ENCODE results near the gene CENPH. TPM values are rescaled to one million over a fixed set of nuclear protein-coding genes. Genes with fewer than 3 reads are reported as not detected.

The CENPH gene
- total and polyA plus RNA-seq, 2 donors (not counting 3 experiments of a cell fraction or from before 2014, with no cell fraction given) = 6.5 to 16.4 TPM

DNA sequence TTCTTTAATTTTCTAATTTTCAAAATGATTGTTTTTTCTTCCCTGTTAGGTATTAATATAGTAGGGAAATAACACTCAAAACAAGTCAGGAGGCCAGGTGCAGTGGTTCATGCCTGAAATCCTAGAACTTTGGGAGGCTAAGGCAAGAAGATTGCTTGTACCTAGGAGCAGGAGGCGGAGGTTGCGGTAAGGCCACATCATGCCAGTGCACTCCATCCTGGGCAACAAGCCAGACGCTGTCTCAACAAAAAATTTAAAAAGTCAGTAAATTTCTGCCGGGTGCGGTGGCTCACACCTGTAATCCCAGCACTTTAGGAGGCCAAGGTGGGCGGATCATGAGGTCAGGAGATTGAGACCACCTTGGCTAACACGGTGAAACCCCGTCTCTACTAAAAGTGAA is 35.1 kb downstream of the CENPH start:
- DNase-seq (ENCODE audit: low read depth, low spot score) = no peak
- Histone ChIP-seq H3K9me1 (replicated peaks; ENCODE audit: control insufficient read depth, extremely low read depth, insufficient read depth, low read length) (no peaks in the 10 kb centered on the region), H3K36me3 (ENCODE audit: control insufficient read depth in 2 of 2, extremely low read depth in 1 of 2, insufficient read depth in 2 of 2, low read length in 2 of 2) (peaks cover 0 to 5% of the 10 kb centered on the region in 2 experiments), H3K79me2 (ENCODE audit: control insufficient read depth, insufficient read depth, low read length) (no peaks in the 10 kb centered on the region), H3K27me3 (ENCODE audit: control insufficient read depth in 2 of 2, insufficient read depth in 2 of 2, low read length in 2 of 2) (no peaks in the 10 kb centered on the region), H3K9ac (replicated peaks; ENCODE audit: extremely low read depth, insufficient read depth, low read length) (no peak overlapping the region), H2AFZ (ENCODE audit: low read depth, low read length) (no peak overlapping the region), H3K4me2 (ENCODE audit: insufficient read depth, low read length) (no peak overlapping the region), H3K27ac (ENCODE audit: insufficient read depth, low read depth, low read length) (no peak overlapping the region), H3K9me3 (replicated peaks; ENCODE audit: control insufficient read depth, insufficient read depth, low read length) (no peaks in the 10 kb centered on the region), H4K20me1 (replicated peaks; ENCODE audit: control insufficient read depth, extremely low read depth, insufficient read depth, low read length) (no peaks in the 10 kb centered on the region), H3K4me1 (ENCODE audit: control insufficient read depth, extremely low read depth, insufficient read depth, low read length) (no peaks in the 10 kb centered on the region), H3K4me3 (replicated peaks in 1 of 3; ENCODE audit: insufficient read depth in 1 of 3, low read depth in 1 of 3, low read length in 3 of 3) (no peak overlapping the region)
- no TSS peak for BruUV-seq (replicated peaks)
- intact Hi-C loops (cut with micrococcal nuclease) = no loop called here
- no peak for FAIRE-seq
- no peak for TF ChIP-seq POLR2A (IDR thresholded peaks at IDR 0.05; ENCODE audit: low read depth, low read length)
- TF ChIP-seq EZH2 (IDR thresholded peaks at IDR 0.05; ENCODE audit: borderline replicate concordance, low read depth, low read length, severe bottlenecking) = no peak
- TF ChIP-seq POLR2AphosphoS5 (IDR thresholded peaks at IDR 0.05; ENCODE audit: insufficient read depth, low read depth, low read length) = no peak
- TF ChIP-seq FOS (IDR thresholded peaks at IDR 0.05; ENCODE audit: borderline replicate concordance, insufficient read depth, low read length) = no peak
- TF ChIP-seq CTCF (IDR thresholded peaks at IDR 0.05; ENCODE audit: extremely low read depth in 1 of 2, insufficient read depth in 1 of 2, low read depth in 1 of 2, low read length in 2 of 2) = no peak
- TF ChIP-seq MYC (IDR thresholded peaks at IDR 0.05; ENCODE audit: low read depth, low read length) = no peak
- CTCF ChIA-PET = interaction anchor here (0.8 kb wide), 1 partner anchor 11 kb away, joined by 3 read pairs; no protein-coding TSS in a partner anchor
- POLR2A ChIA-PET = no interaction called here
- dilution Hi-C loops (cut with MboI; ENCODE audit: extremely low pct_ligation_motif_present, low sequenced_read_pairs) = no loop called here

- Histone ChIP-seq H4K20me1 (replicated peaks; ENCODE audit: control insufficient read depth, extremely low read depth, insufficient read depth, low read length) (no peaks in the 10 kb centered on the region), H3K9me3 (replicated peaks; ENCODE audit: control insufficient read depth, insufficient read depth, low read length) (no peaks in the 10 kb centered on the region), H3K9ac (replicated peaks; ENCODE audit: extremely low read depth, insufficient read depth, low read length) (no peak overlapping the region), H2AFZ (ENCODE audit: low read depth, low read length) (no peak overlapping the region), H3K9me1 (replicated peaks; ENCODE audit: control insufficient read depth, extremely low read depth, insufficient read depth, low read length) (no peaks in the 10 kb centered on the region), H3K4me3 (replicated peaks in 1 of 3; ENCODE audit: insufficient read depth in 1 of 3, low read depth in 1 of 3, low read length in 3 of 3) (no peak overlapping the region), H3K4me1 (ENCODE audit: control insufficient read depth, extremely low read depth, insufficient read depth, low read length) (no peaks in the 10 kb centered on the region), H3K4me2 (ENCODE audit: insufficient read depth, low read length) (no peak overlapping the region), H3K27me3 (ENCODE audit: control insufficient read depth in 2 of 2, insufficient read depth in 2 of 2, low read length in 2 of 2) (no peaks in the 10 kb centered on the region), H3K79me2 (ENCODE audit: control insufficient read depth, insufficient read depth, low read length) (no peaks in the 10 kb centered on the region), H3K36me3 (ENCODE audit: control insufficient read depth in 2 of 2, extremely low read depth in 1 of 2, insufficient read depth in 2 of 2, low read length in 2 of 2) (peaks cover 0 to 5% of the 10 kb centered on the region in 2 experiments), H3K27ac (ENCODE audit: insufficient read depth, low read depth, low read length) (no peak overlapping the region)
- intact Hi-C loops (cut with micrococcal nuclease) (no loop called here), dilution Hi-C loops (cut with MboI; ENCODE audit: extremely low pct_ligation_motif_present, low sequenced_read_pairs) (no loop called here)
- ChIA-PET POLR2A (no interaction called here), CTCF (no interaction called here)
- no peak for TF ChIP-seq MYC (IDR thresholded peaks at IDR 0.05; ENCODE audit: low read depth, low read length)
- TF ChIP-seq POLR2A (IDR thresholded peaks at IDR 0.05; ENCODE audit: low read depth, low read length) = no peak
- no peak for TF ChIP-seq JUN (IDR thresholded peaks at IDR 0.05; ENCODE audit: borderline replicate concordance, insufficient read depth, insufficient read length, low read depth)
- TF ChIP-seq CTCF (IDR thresholded peaks at IDR 0.05; ENCODE audit: extremely low read depth in 1 of 2, insufficient read depth in 1 of 2, low read depth in 1 of 2, low read length in 2 of 2) = no peak
- no peak for TF ChIP-seq GATA2 (IDR thresholded peaks at IDR 0.05; ENCODE audit: insufficient read depth, insufficient read length, low read depth, low read length)
- no peak for TF ChIP-seq POLR2AphosphoS5 (IDR thresholded peaks at IDR 0.05; ENCODE audit: insufficient read depth, low read depth, low read length)
- no peak for TF ChIP-seq FOS (IDR thresholded peaks at IDR 0.05; ENCODE audit: borderline replicate concordance, insufficient read depth, low read length)
- no peak for TF ChIP-seq EZH2 (IDR thresholded peaks at IDR 0.05; ENCODE audit: borderline replicate concordance, low read depth, low read length, severe bottlenecking)
- TF ChIP-seq, protein P1, sequence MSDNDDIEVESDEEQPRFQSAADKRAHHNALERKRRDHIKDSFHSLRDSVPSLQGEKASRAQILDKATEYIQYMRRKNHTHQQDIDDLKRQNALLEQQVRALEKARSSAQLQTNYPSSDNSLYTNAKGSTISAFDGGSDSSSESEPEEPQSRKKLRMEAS (IDR thresholded peaks at IDR 0.05; ENCODE audit: insufficient read depth, insufficient read length) = no peak
- BruUV-seq (replicated peaks) = no TSS peak
- DNase-seq (ENCODE audit: low read depth, low spot score) (no peak), FAIRE-seq (no peak)
Measured at GRCh38 chr5:69225860-69226259, 36.5 kb downstream of the CENPH start.

Data from endothelial cell of umbilical vein (primary cell).